AG10803 (cell line): Measurements from ENCODE around the gene EMD.

Experiments used
- DNase-seq: peaks from one replicate; pipeline ENCODE4 v3.0.0; 2010; ENCODE audit warnings: low read depth
- H3K4me3 ChIP-seq: 2 replicates; pipeline ENCODE4 v1.5.1; 2011; ENCODE audit warnings: mild to moderate bottlenecking, low read length, control low read depth
- TF ChIP-seq, protein P1 (sequence below): conservative IDR thresholded peaks from 2 replicates; pipeline ENCODE4 v1.5.1; 2011; ENCODE audit warnings: mild to moderate bottlenecking, low read length, control low read depth, inconsistent platforms

EMD gene

GRCh38 chrX:154401918-154402621, 23.0 kb downstream of the EMD start:
- H3K4me3 ChIP-seq: no peak overlapping the region
- DNase-seq: no peak
- TF ChIP-seq, protein P1, sequence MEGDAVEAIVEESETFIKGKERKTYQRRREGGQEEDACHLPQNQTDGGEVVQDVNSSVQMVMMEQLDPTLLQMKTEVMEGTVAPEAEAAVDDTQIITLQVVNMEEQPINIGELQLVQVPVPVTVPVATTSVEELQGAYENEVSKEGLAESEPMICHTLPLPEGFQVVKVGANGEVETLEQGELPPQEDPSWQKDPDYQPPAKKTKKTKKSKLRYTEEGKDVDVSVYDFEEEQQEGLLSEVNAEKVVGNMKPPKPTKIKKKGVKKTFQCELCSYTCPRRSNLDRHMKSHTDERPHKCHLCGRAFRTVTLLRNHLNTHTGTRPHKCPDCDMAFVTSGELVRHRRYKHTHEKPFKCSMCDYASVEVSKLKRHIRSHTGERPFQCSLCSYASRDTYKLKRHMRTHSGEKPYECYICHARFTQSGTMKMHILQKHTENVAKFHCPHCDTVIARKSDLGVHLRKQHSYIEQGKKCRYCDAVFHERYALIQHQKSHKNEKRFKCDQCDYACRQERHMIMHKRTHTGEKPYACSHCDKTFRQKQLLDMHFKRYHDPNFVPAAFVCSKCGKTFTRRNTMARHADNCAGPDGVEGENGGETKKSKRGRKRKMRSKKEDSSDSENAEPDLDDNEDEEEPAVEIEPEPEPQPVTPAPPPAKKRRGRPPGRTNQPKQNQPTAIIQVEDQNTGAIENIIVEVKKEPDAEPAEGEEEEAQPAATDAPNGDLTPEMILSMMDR: no peak

- no peak for DNase-seq
- no peak overlapping the region for H3K4me3 ChIP-seq
- TF ChIP-seq, protein P1: no peak
Measured at GRCh38 chrX:154402622-154403127, 23.6 kb downstream of the EMD start.

GRCh38 chrX:154403192-154403591, 24.1 kb downstream of the EMD start:
- no peak overlapping the region for H3K4me3 ChIP-seq
- TF ChIP-seq, protein P1: no peak
- DNase-seq: no peak

- no peak overlapping the region for H3K4me3 ChIP-seq
- TF ChIP-seq, protein P1: no peak
- DNase-seq: no peak
Measured at GRCh38 chrX:154403858-154404257, 24.8 kb downstream of the EMD start.

GRCh38 chrX:154404625-154405192, 25.6 kb downstream of the EMD start:
- TF ChIP-seq, protein P1: no peak
- no peak overlapping the region for H3K4me3 ChIP-seq
- DNase-seq: no peak

DNA sequence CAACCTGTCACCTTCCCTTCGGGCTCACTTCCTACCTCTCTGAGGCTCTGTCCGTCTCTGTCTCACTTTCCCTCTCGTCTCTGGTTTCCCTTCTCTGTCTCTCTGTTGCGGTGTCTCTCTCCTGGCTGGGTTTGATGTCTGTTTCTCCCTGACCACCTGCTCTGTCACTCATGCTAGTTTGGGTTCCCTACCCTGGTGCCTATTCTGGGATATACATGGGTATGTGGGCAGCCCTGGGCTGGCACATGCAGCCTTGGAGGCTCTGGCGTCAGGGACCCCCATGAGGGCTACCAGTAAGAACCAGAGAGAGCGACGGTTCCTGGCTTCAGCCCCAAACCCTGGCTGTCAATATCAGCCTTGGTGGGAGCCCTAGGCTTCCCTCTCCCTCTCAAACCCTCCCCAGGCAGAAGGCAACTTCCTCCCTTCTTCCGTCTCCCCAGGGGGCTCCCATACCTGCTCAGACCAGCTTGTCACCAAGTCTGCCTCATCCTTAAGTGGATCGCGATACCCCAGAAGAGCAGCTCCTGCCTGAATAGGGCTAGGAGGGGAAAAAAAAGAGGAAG, 29.6 kb downstream of the EMD start:
- TF ChIP-seq, protein P1: no peak
- peak overlapping the region; percentile 55 for H3K4me3 ChIP-seq
- DNase-seq: no peak
